Activated CD4-positive, alpha-beta T cell treated with anti-CD3 and anti-CD28 coated beads, Interleukin-2, amount 50 U/mL, for 48 hours (primary cell): ENCODE data around the gene MAGEB4.
"Not testable (repeated sequence)": the region's sequence is repeated elsewhere in the genome, so short reads cannot be mapped to it uniquely, and the experiment has no call there.

ENCODE experiments used
- DNase-seq, 2 experiments: peaks; one replicate each; pipeline ENCODE4 v3.0.0-alpha.2; 2020

Gene MAGEB4

GRCh38 chrX:30241724-30242415, at the start of gene MAGEB4:
TSS of gene MAGEB4 (plus strand) at chrX:30242000. CDS start at chrX:30242136, 136 bp downstream.
- DNase-seq: no peak

- DNase-seq: not testable (repeated sequence)
Observed at GRCh38 chrX:30193910-30194309, 47.9 kb upstream of the MAGEB4 start.

GRCh38 chrX:30196322-30196721, 45.5 kb upstream of the MAGEB4 start:
- no peak for DNase-seq

GRCh38 chrX:30212172-30212571, 29.6 kb upstream of the MAGEB4 start:
- DNase-seq: no peak

- no peak for DNase-seq
Observed at GRCh38 chrX:30215357-30215843, 26.4 kb upstream of the MAGEB4 start, which contains the start of gene MAGEB2. TSS of gene MAGEB2 (plus strand) at chrX:30215563. CDS start at chrX:30218581, 3,018 bp downstream.

- DNase-seq: no peak
Observed at GRCh38 chrX:30217465-30217864, 24.3 kb upstream of the MAGEB4 start.

GRCh38 chrX:30219372-30219771, 22.4 kb upstream of the MAGEB4 start:
- no peak for DNase-seq

- no peak for DNase-seq
Observed at GRCh38 chrX:30220661-30221060, 21.1 kb upstream of the MAGEB4 start.

GRCh38 chrX:30224536-30224935, 17.3 kb upstream of the MAGEB4 start:
- DNase-seq: no peak

GRCh38 chrX:30228526-30228925, 13.3 kb upstream of the MAGEB4 start:
- DNase-seq: no peak

- DNase-seq: no peak
Observed at GRCh38 chrX:30230395-30230794, 11.4 kb upstream of the MAGEB4 start, which contains the start of gene MAGEB3. TSS of gene MAGEB3 (plus strand) at chrX:30230657. CDS start at chrX:30235925, 5,268 bp downstream.

- no peak for DNase-seq
Observed at GRCh38 chrX:30246769-30247489, 5.1 kb downstream of the MAGEB4 start, which contains the start of gene MAGEB1. TSS of gene MAGEB1 (plus strand) at chrX:30247146. CDS start at chrX:30250494, 3,348 bp downstream.

- no peak for DNase-seq
Observed at GRCh38 chrX:30248854-30249253, 7.1 kb downstream of the MAGEB4 start.

GRCh38 chrX:30253257-30253656, 11.5 kb downstream of the MAGEB4 start:
- no peak for DNase-seq

- no peak for DNase-seq
Observed at GRCh38 chrX:30259927-30260326, 18.1 kb downstream of the MAGEB4 start.

GRCh38 chrX:30261012-30261411, 19.2 kb downstream of the MAGEB4 start:
- DNase-seq: no peak

GRCh38 chrX:30262763-30263162, 21.0 kb downstream of the MAGEB4 start:
- no peak for DNase-seq

- no peak for DNase-seq
Observed at GRCh38 chrX:30270639-30271038, 28.8 kb downstream of the MAGEB4 start.

GRCh38 chrX:30275498-30275897, 33.7 kb downstream of the MAGEB4 start:
- DNase-seq: no peak

- DNase-seq: no peak
Observed at GRCh38 chrX:30278365-30278764, 36.6 kb downstream of the MAGEB4 start.

- DNase-seq: no peak
Observed at GRCh38 chrX:30280428-30280827, 38.6 kb downstream of the MAGEB4 start.

- no peak for DNase-seq
Observed at GRCh38 chrX:30282527-30282926, 40.7 kb downstream of the MAGEB4 start.

- no peak for DNase-seq
Observed at GRCh38 chrX:30283456-30284200, 41.8 kb downstream of the MAGEB4 start.
